ENCODE data around the gene CPNE7. TPM values are rescaled to one million over a fixed set of nuclear protein-coding genes. Genes with fewer than 3 reads are reported as not detected.

CPNE7 gene
- total RNA-seq, 1 donor from 2014 or later, result not detected

DNA sequence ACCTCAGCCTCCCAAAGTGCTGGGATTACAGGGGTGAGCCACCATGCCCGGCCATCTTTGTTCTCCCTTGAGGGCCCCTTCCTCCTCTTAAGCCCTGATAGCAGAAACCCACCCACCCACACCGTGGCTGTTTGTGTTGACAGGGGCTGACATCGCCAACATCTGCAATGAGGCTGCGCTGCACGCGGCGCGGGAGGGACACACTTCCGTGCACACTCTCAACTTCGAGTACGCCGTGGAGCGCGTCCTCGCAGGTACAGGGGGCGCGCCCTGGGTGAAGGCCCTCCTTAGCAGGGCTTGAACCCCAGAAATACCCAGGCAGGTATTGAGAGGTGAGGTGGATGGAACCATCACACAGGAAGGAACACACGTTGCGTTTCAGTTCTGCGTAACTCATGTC, 27.7 kb upstream of the CPNE7 start:
- no peak for DNase-seq
- intact Hi-C loops (cut with DNase I), result no loop called here
- no peak for ATAC-seq (ENCODE audit: poor library complexity)

- no peak for DNase-seq
Observed at GRCh38 chr16:89548344-89549006, 27.1 kb upstream of the CPNE7 start.

DNA sequence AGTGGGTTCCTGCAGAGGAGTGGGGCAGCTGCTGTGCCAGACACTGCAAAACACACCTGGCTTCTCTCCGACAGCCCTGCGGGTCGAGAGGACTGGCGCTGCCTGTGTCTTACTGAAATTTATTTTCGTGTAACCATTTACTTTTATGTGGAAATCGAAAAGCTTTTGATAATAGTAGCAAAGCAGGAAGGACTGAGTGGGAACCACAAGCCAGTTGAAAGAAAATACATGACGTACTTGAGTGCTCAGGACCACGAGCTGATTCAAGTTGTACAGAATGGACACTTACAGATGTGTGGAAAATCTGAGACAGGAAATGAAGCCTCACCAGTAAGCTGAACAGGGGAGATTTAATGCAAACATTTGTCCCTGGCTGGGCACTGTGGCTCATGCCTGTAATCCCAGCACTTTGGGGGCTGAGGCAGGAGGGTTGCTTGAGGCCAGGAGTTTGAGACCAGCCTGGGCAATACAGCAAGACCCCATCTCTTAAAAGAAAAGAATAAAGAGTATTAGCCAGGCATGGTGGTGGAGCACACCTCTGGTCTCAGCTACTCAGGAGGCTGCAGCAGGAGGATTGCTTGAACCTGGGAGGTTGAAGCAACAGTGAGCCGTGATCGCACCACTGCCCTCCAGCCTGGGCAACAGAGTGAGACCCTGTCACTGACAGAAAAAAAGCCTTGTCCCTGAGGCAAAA, 26.4 kb upstream of the CPNE7 start:
- ATAC-seq (ENCODE audit: poor library complexity) (no peak), DNase-seq (no peak)
- intact Hi-C loops (cut with DNase I), result no loop called here

More at GRCh38 chr16:89548344-89549006, 27.1 kb upstream of the CPNE7 start:
- ATAC-seq (ENCODE audit: poor library complexity), result no peak
- intact Hi-C loops (cut with DNase I), result no loop called here

GRCh38 chr16:89550421-89551007, 25.0 kb upstream of the CPNE7 start:
- ATAC-seq (ENCODE audit: poor library complexity) (no peak), DNase-seq (no peak)
- intact Hi-C loops (cut with DNase I), result loop anchor here (10.0 kb wide), 1 partner anchor 216 kb away; no protein-coding TSS in a partner anchor

DNA sequence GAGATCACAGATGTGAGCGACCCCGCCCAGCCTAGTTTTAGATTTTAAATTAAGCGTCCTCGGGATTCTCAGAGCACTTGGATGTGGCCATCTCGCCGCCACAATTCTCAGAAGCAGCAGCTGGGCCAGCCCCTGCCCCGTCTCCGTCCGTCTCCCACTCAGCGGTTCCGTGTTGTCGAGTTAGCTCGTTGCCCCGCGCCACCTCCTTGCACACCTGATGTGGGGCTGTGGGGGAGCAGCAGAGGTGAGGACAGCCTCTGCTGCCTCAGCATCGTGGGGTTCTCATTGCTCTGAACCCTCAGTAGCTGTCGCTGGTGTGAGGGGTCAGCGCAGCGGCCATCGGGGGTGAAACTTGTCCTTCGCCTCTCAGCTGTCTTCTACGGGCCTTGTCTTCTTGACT, 23.2 kb upstream of the CPNE7 start:
- no peak for DNase-seq
- intact Hi-C loops (cut with DNase I), result loop anchor here (10.0 kb wide), 1 partner anchor 218 kb away; no protein-coding TSS in a partner anchor

DNA sequence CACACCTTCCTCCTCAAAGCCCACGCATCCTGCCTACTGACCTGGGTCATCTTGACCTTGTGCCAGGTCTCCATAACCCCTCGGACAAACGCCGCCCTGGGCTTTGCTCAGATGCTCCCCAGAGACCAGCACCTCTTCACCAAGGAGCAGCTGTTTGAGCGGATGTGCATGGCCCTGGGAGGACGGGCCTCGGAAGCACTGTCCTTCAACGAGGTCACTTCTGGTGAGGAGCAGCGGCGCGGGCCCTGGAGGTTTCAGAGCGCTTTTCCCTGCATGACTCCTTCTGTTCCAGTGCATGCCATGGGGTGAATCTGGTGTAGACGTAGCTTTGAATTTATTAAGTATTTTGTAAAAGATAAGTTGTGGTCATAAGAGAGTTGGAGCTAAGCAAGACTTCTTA, 22.6 kb upstream of the CPNE7 start:
- no peak for DNase-seq
- no peak for ATAC-seq (ENCODE audit: poor library complexity)
- intact Hi-C loops (cut with DNase I), result loop anchor here (10.0 kb wide), 1 partner anchor 218 kb away; no protein-coding TSS in a partner anchor

More for the DNA sequence above, 23.2 kb upstream of the CPNE7 start:
- ATAC-seq (ENCODE audit: poor library complexity), result no peak

DNA sequence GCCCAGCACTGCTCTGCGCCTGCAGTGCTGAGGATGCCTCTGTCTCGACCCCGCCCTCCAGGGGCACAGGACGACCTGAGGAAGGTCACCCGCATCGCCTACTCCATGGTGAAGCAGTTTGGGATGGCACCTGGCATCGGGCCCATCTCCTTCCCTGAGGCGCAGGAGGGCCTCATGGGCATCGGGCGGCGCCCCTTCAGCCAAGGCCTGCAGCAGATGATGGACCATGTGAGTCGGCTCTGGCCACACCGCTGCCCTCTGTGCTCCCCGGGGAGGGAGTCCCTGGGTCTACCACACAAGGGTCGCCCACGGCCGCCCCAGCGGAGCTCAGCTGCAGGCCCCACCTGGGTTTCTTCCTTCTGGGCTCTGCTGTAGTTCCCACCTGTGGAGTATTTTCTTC, 21.8 kb upstream of the CPNE7 start:
- intact Hi-C loops (cut with DNase I), result loop anchor here (10.0 kb wide), 1 partner anchor 219 kb away; no protein-coding TSS in a partner anchor
- no peak for ATAC-seq (ENCODE audit: poor library complexity)
- no peak for DNase-seq

- no peak for DNase-seq
- ATAC-seq (ENCODE audit: poor library complexity), result no peak
- intact Hi-C loops (cut with DNase I), result loop anchor here (10.0 kb wide), 1 partner anchor 220 kb away; no protein-coding TSS in a partner anchor
Observed at GRCh38 chr16:89554343-89554742, 21.2 kb upstream of the CPNE7 start.

DNA sequence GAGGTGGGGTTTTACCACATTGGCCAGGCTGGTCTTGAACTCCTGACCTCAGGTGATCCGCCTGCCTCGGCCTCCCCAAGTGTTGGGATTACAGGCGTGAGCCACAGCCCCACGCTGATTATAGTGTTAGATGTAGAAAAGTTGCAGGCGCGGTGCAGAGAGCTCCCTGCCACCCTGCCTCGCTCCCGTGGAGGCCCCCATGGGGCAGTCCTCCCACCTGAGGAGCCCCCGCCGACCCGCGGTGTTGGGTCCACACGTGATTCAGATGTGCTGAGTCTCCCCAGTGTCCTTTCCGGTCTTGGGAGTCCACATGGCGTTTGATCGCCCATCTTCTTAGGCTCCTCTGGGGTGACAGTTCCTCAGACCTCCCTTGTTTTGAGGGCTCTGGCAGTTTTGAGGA, 20.3 kb upstream of the CPNE7 start:
- intact Hi-C loops (cut with DNase I), result loop anchor here (10.0 kb wide), 1 partner anchor 220 kb away; no protein-coding TSS in a partner anchor
- ATAC-seq (ENCODE audit: poor library complexity), result no peak
- DNase-seq, result no peak

DNA sequence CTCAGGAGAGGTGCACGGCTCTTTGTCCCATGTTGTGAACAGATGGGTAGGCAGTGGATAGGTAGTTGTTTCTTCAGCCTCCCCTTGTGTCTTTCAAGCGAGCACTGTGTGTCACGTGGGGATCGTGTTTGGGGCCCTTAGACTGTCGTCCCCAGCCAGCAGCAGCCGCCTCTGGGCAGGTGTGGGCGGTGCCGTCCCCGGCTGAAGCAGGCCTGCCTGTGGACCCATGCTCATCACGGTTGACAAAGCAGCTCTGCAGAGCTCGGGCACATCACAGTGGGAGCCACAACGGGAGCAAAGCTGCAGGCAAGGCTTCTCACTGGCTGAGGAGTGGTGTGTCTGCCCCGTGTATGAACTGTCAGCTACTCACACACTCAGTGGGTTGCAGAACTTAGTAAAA, 19.8 kb upstream of the CPNE7 start:
- DNase-seq (no peak), ATAC-seq (ENCODE audit: poor library complexity) (no peak)
- intact Hi-C loops (cut with DNase I), result loop anchor here (10.0 kb wide), 1 partner anchor 221 kb away; no protein-coding TSS in a partner anchor

- intact Hi-C loops (cut with DNase I), result loop anchor here (10.0 kb wide), 1 partner anchor 222 kb away; no protein-coding TSS in a partner anchor
- DNase-seq (peak; percentile 90), ATAC-seq (ENCODE audit: poor library complexity) (peak; percentile 33)
Observed at GRCh38 chr16:89556750-89557689, 18.5 kb upstream of the CPNE7 start.

DNA sequence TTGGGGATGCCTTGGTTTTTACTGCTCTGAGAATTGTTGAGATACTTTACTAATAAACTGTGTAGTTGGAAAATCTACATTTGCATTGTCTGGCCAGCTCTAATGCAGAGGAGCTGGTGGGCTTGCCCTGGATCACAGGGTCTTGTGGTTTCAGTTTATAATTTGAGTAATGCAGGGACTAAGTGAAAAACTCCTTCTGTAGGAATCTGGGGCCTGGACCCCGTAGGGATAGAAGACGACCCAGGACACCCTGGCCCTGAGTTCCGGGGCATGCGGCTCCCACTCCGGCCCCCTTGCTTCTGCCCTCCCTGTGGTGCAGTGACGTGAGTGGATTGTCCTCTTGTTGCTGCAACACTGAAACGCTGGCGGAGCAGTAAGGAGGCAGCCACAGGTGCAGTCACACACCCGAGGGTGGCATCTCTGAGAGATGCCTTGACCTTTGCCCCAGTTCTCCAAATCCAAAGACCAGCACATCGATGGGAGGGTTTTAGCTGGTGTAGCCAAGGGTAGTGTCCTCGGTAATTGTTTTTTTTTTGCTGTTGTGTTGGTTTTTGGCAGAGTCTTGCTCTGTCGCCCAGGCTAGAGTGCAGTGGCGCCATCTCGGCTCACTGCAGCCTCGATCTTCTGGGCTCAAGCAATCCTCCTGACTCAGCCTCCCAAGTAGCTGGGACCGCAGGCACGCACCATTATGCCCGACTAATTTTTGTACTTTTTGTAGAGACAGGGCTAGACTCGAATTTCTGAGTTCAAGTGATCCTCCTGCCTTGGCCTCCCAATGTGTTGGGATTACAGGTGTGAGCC, 17.7 kb upstream of the CPNE7 start:
- ATAC-seq (ENCODE audit: poor library complexity), result no peak
- DNase-seq, result no peak
- intact Hi-C loops (cut with DNase I), result loop anchor here (10.0 kb wide), 1 partner anchor 223 kb away; no protein-coding TSS in a partner anchor

- intact Hi-C loops (cut with DNase I), result no loop called here
- ATAC-seq (ENCODE audit: poor library complexity), result peak; percentile 96
- peak; percentile 97 for DNase-seq
Observed at GRCh38 chr16:89560378-89561141, 15.0 kb upstream of the CPNE7 start, which contains the start of gene RPL13. Gene RPL13, plus strand, starts transcription at chr16:89560682. Its CDS starts 278 bp downstream, at chr16:89560960.

DNA sequence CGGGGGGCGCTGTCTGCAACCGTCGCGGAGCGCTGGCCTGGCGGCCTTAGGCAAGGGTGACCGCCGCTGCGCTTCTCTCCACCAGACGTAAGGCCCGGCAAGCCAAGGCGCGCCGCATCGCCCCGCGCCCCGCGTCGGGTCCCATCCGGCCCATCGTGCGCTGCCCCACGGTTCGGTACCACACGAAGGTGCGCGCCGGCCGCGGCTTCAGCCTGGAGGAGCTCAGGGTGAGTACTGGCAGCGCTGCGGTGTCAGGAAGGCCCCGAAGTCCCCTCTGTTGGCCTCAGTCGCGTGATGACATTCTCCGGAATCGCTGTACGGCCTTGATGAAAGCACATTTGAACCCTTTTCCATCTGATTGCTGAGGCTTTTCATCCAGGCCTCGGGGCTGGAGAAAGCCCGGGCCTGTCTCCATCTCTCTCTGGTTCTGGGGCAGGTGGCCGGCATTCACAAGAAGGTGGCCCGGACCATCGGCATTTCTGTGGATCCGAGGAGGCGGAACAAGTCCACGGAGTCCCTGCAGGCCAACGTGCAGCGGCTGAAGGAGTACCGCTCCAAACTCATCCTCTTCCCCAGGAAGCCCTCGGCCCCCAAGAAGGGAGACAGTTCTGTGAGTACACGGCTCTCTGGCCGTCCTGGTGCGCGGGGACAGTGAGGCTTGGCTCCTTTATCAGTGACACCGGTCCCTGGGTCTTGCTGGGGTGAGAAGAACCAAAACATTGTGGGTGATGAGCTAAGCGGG, 14.2 kb upstream of the CPNE7 start:
- ATAC-seq (ENCODE audit: poor library complexity) (no peak), DNase-seq (no peak)
- intact Hi-C loops (cut with DNase I), result no loop called here

DNA sequence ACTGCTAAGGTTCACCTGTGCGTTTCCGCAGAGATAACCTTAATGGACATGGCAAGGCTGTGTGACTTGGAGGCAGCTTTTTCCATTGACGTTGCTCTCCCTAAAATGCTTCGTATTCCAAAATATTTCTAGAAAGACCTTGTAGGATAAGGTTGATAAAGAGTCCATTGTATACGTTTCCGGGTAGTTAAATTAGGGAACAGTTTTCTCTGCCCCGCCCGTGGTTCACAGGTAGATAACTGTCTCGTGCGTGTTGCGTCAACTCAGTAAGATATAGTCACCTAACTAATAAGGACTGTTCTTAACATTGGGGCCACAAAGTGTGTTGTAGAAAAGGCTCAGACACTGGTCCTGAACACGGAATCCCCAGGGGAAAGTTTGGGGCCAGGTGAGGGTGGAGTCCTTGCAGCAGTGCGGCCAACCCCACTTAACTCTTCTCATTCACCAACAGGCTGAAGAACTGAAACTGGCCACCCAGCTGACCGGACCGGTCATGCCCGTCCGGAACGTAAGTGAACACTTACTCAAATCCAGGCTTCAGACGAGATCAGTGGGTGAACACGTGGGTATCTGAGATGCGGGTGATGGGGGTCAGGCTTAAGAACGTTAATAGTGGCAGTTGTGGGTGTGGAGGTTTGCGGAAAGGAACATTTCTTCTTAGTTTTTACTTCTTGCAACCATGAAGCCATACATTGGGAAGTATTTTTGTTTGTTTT, 13.5 kb upstream of the CPNE7 start:
- DNase-seq, result no peak
- ATAC-seq (ENCODE audit: poor library complexity), result no peak
- intact Hi-C loops (cut with DNase I), result no loop called here

DNA sequence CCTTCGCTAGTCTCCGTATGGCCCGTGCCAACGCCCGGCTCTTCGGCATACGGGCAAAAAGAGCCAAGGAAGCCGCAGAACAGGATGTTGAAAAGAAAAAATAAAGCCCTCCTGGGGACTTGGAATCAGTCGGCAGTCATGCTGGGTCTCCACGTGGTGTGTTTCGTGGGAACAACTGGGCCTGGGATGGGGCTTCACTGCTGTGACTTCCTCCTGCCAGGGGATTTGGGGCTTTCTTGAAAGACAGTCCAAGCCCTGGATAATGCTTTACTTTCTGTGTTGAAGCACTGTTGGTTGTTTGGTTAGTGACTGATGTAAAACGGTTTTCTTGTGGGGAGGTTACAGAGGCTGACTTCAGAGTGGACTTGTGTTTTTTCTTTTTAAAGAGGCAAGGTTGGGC, 12.6 kb upstream of the CPNE7 start:
- no peak for ATAC-seq (ENCODE audit: poor library complexity)
- intact Hi-C loops (cut with DNase I), result no loop called here

More for the DNA sequence above, 12.6 kb upstream of the CPNE7 start:
- DNase-seq, result no peak

All from Right ventricle myocardium superior (tissue), 1 donor.